NCI-H2081 treated with DMSO at 0.1 percent for 48 hours (cell line): ENCODE results near the gene CALCR.

Experiments used
- DNase-seq: peaks from one replicate; lab custom pipeline; 2025; lab: John Stamatoyannopoulos, UW

The CALCR gene

DNA sequence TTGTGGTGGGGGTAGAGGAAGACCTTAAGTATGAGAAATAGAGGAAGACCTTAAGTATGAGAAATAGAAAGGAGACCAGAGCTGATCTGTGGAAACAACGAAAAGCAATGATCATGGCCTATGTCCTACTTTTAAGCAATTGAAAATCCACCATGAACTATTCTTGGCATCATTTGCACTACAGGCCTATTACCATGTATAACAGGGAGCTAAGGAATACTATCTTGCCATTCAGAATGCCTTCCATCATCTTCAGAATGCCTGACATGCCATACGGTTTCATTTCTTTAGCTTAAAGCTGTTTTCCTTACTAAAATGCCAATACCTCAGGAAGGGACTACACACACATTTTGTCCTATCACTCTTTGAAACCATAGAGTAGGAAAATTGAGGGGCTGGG lies 127.0 kb downstream of the CALCR start:
- DNase-seq, result no peak

GRCh38 chr7:93442478-93443224 lies 131.9 kb downstream of the CALCR start:
- DNase-seq, result no peak

DNA sequence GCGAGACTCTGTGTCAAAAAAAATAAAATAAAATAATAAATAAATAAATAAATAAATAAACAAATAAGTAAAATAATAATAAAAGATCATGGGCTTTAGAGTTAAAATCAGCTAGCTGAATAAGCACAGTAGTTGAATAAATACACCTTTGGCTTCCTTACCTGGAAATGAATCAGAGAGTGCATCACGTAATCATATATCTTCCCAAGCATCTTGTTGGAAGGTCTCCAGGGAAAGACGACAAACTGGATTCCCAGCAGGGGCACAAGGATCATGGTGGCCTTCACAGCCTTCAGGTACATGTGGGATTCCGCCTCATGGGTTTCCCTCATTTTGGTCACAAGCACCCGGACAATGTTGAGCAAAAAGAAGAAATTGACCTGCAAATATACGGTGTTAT lies 138.7 kb downstream of the CALCR start:
- DNase-seq, result no peak

DNA sequence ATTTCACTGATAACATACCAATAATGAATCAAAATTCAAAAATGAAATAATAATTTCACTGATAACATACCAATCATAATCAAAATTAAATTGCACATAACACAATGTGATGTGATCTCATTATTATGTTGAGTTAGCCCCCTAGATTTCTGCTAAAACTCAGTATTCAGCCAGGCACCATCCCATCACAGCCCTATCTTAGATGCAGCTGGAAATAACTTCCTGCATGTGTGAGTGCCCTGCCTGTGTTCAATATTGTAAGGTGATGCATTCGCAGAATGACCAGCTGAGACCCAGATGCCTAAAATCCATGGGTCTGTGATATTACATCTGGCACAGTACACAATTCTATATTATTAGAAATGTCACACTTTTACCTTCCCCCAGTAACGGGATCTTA lies 142.4 kb downstream of the CALCR start:
- DNase-seq, result no peak

DNA sequence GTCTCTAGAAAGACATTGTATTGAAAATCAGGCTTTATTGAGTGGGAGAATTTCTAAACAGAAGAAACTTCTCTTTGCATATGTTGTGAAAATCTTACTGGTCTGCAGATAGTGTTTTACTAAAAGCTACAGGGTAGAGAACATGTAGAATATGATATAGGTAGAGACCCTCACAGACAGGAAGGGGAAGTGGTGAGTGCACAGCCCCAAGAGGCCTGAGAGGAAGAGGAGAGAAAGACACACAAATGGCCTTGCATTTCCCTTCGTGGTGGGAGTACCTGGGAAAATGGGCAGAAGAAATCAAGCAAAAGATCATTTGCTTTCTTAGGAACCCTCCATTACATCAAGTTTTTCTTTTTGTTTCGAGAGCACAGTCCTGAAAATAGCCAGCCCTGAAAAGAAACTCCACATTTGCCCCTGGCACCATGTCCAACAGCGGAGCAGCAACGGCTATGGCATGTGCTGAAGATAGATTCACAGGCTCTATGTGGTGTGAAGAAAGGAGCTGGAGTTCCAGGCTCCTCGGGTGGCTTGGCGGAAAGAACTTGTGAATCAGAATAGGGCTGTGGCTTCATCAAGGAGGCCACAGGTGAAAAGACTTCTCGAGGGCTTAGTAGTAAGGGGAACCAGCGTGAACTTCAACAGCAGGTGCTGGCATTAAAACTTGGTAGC lies 143.5 kb downstream of the CALCR start:
- DNase-seq, result no peak

DNA sequence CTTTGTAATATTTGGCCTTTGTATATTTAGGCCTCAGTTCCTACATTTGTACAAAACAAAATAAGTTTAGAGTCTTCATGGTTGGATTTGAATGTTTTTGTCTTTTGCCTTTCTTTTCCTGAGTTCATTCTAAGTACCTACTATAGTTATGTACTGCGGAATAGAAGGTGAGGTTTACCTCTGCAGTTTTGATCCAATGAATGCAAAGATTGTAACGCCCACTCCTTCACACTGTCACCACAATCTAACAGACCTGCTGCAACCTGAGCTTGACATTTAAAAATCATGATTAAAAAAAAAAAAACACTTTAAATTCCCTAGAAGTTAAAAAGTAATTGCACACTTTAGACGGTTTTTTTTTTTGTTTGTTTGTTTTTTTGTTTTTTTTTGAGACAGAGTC lies 145.0 kb downstream of the CALCR start:
- no peak for DNase-seq

DNA sequence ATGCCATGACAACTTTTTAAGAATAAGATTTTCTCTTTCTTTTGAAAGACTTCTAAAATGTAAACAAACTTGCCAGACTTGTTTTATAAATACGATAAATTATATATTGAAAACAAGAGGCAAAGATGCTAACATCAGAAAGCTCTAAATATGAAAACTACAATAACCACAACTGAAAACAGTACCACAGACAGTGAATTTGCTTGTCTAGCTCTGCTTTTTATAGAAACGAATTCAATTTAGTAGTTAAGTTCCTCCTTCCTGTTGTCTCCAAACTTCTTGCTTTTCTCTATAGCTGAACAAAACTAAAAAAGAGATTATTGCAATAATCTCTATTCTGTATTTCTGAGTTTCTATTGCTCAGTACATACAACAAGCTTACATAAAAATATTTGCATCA lies 147.4 kb downstream of the CALCR start:
- DNase-seq, result no peak

- no peak for DNase-seq
These were observed 148.3 kb downstream of the CALCR start for GRCh38 chr7:93426155-93426696.

GRCh38 chr7:93414574-93414973 lies 159.9 kb downstream of the CALCR start:
- DNase-seq, result peak; percentile 37

GRCh38 chr7:93409324-93409723 lies 165.2 kb downstream of the CALCR start:
- no peak for DNase-seq

DNA sequence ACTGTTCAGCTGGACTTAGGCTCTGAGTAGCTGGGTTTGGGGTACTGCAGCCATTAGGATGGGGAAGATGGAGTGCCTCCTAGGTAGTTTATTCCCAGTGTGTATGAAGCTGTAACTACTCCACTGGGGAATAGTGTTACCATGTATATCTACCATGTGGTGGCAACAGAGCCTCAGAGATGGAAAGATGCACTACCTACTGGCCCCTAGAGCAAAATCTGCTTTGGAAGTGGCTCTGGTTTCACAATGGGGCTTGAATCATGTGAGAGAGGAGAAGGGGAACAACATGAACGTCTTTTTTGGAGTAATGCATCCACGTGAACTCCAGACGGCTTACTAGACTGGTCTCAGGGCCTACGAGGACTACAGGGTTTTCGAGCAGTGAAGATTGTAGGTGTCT lies 167.3 kb downstream of the CALCR start:
- no peak for DNase-seq

DNA sequence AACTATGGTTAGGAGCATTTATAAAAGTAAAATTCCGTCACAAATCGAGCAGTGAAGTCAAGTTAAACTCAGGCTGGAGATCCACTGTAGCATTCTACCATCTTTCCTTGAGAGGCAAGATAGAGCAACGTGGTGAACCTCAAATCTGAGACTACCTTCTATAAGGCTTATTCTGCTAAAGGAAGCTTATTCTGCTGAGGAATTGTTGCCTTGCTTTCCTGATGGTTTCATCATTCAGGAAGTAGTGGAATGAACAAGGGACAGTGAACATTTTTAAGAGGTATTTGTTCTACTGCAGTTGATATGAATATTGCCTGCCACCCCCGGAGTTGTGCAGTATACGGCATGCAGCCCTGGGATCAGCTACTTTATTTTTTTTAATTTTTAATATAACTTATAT lies 171.6 kb downstream of the CALCR start:
- no peak for DNase-seq

- no peak for DNase-seq
These were observed 174.9 kb downstream of the CALCR start for GRCh38 chr7:93399642-93400041.

DNA sequence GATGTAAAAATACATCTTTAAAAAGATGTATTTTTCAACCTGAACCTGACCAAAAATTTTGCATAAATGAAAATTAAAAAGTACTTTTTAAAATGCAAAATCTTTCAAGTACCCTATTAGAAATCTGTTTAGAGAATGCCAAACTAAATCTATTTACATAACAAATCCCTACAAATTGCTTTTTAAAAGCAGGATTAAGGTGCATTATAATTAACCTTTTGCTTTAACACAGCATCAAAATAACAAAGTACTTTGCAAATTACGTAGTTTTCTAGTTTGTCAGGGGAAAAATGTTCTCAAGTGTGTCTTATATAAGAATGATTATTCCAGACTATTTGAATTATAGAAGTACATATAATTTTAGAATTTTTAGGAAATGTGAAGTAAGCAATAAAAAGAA lies 181.5 kb downstream of the CALCR start:
- no peak for DNase-seq

- no peak for DNase-seq
These were observed 183.9 kb downstream of the CALCR start for GRCh38 chr7:93390660-93391059.

- no peak for DNase-seq
These were observed 192.2 kb downstream of the CALCR start for GRCh38 chr7:93382362-93382761.

GRCh38 chr7:93378131-93378760 lies 196.3 kb downstream of the CALCR start:
- no peak for DNase-seq

GRCh38 chr7:93375603-93376002 lies 198.9 kb downstream of the CALCR start:
- DNase-seq, result no peak
